HCT116 (cell line): Measurements from ENCODE around the gene GRK2. TPM values are rescaled to one million over a fixed set of nuclear protein-coding genes. Genes with fewer than 3 reads are reported as not detected.

Experiments
- ATAC-seq: fragments of 200-7000 bp; cut with Tn5 transposase; 2 replicates; pipeline ENCODE4 v1.9.1; 2020; ENCODE audit warnings: mild to moderate bottlenecking, moderate library complexity
- BruUV-seq: library from RNA; stranded (reverse); fragments of 400-500 nt; replicated peaks from 2 replicates; lab custom pipeline; 2021; lab: Mats Ljungman, UMichigan
- CTCF ChIA-PET: fragments of 300-600 bp; sonication (Branson Sonifier 250); formaldehyde crosslinking; loops from one replicate; lab custom pipeline; 2021; ENCODE audit warnings: antibody characterized with exemption; lab: Charles Lee
- POLR2A ChIA-PET: fragments of 300-600, 350-600 bp; sonication (Branson Sonifier 250); formaldehyde crosslinking; loops from one replicate; lab custom pipeline; 2021; ENCODE audit warnings: antibody characterized with exemption; lab: Charles Lee
- RAD21 ChIA-PET, 2 experiments: fragments of 300-600 bp; sonication (Branson Sonifier 250); formaldehyde crosslinking; loops; one replicate each; lab custom pipeline; 2023; ENCODE audit warnings: low total read pairs in 2 of 2; ENCODE audit not compliant: uncharacterized antibody in 2 of 2, unreplicated experiment in 2 of 2, low non-redundant PET in 1 of 2; lab: Charles Lee
- DNase-seq: peaks from one replicate; pipeline ENCODE4 v3.0.0-alpha.2; 2010; ENCODE audit warnings: low read depth, low spot score
- H2AFZ ChIP-seq: fragments of 200-600 bp; shearing (Covaris generic), sonication (generic); 2 replicates; pipeline ENCODE4 v1.6.1; 2017; ENCODE audit warnings: low read depth, mixed run types, mixed read lengths, antibody characterized with exemption, low read length; ENCODE audit not compliant: poor library complexity, severe bottlenecking
- H3K27ac ChIP-seq: 2 replicates; pipeline ENCODE4 v1.5.1; 2012; ENCODE audit warnings: low read depth, low read length
- H3K27me3 ChIP-seq: fragments of 200-600 bp; sonication (generic); 2 replicates; pipeline ENCODE4 v1.6.1; 2016; ENCODE audit warnings: mixed run types, low read length, mixed read lengths; ENCODE audit not compliant: insufficient read depth
- H3K36me3 ChIP-seq, 2 experiments: fragments of 200-500 bp in 1 of 2; fragments of 200-600 bp in 1 of 2; sonication (Bioruptor generic) in 1 of 2; sonication (generic) in 1 of 2; 2 replicates each; pipeline versions ENCODE4 v1.5.1 to v1.6.1; 2014 to 2016; ENCODE audit warnings: low read length in 2 of 2, inconsistent platforms in 1 of 2, mixed read lengths in 1 of 2, mixed run types in 1 of 2; ENCODE audit not compliant: insufficient read depth in 2 of 2, control insufficient read depth in 1 of 2
- H3K4me1 ChIP-seq, 2 experiments: fragments of 200-600 bp in 1 of 2; sonication (generic) in 1 of 2; 2 replicates each; pipeline versions ENCODE4 v1.5.1 to v1.6.1; 2012 to 2017; ENCODE audit warnings: low read length in 2 of 2, inconsistent platforms in 1 of 2, mild to moderate bottlenecking in 1 of 2, mixed read lengths in 1 of 2, mixed run types in 1 of 2, moderate library complexity in 1 of 2; ENCODE audit not compliant: insufficient read depth in 2 of 2, control insufficient read depth in 1 of 2
- H3K4me2 ChIP-seq: fragments of 200-600 bp; sonication (generic); 2 replicates; pipeline ENCODE4 v1.6.1; 2017; ENCODE audit warnings: mixed run types, low read length, mixed read lengths
- H3K4me3 ChIP-seq, 2 experiments: fragments of 200-600 bp in 1 of 2; sonication (generic) in 1 of 2; replicated peaks in 1 of 2; 2 replicates each; pipeline ENCODE4 v1.5.1; 2011 to 2016; ENCODE audit warnings: low read length in 2 of 2, control low read depth in 1 of 2, low read depth in 1 of 2, mild to moderate bottlenecking in 1 of 2, mixed read lengths in 1 of 2, mixed run types in 1 of 2
- H3K79me2 ChIP-seq: fragments of 200-600 bp; sonication (generic); 2 replicates; pipeline ENCODE4 v1.6.1; 2017; ENCODE audit warnings: mild to moderate bottlenecking, mixed run types, low read length, moderate library complexity, mixed read lengths; ENCODE audit not compliant: insufficient read depth
- H3K9ac ChIP-seq: fragments of 200-600 bp; sonication (generic); 2 replicates; pipeline ENCODE4 v1.6.1; 2016; ENCODE audit warnings: low read length, mixed read lengths
- H3K9me2 ChIP-seq: fragments of 200-600 bp; sonication (generic), shearing (Covaris generic); 2 replicates; pipeline ENCODE4 v1.6.1; 2017; ENCODE audit warnings: mixed run types, mild to moderate bottlenecking, moderate library complexity; ENCODE audit not compliant: insufficient read depth
- H3K9me3 ChIP-seq, 2 experiments: fragments of 200-500 bp in 1 of 2; fragments of 200-600 bp in 1 of 2; sonication (Bioruptor generic) in 1 of 2; sonication (generic) in 1 of 2; 2 replicates each; pipeline ENCODE4 v1.6.1; 2014 to 2017; ENCODE audit warnings: low read length in 2 of 2, mixed read lengths in 2 of 2, inconsistent platforms in 1 of 2, low read depth in 1 of 2, mild to moderate bottlenecking in 1 of 2, mixed run types in 1 of 2, moderate library complexity in 1 of 2; ENCODE audit not compliant: control insufficient read depth in 1 of 2, insufficient read depth in 1 of 2
- H4K20me1 ChIP-seq: fragments of 200-600 bp; sonication (generic), shearing (Covaris generic); 2 replicates; pipeline ENCODE4 v1.6.1; 2017; ENCODE audit warnings: mixed run types, mild to moderate bottlenecking, moderate library complexity; ENCODE audit not compliant: insufficient read depth
- CEBPB ChIP-seq: IDR thresholded peaks from 2 replicates; pipeline ENCODE4 v1.6.1; 2012; ENCODE audit warnings: low read depth
- EGR1 ChIP-seq: IDR thresholded peaks from 2 replicates; pipeline ENCODE4 v1.6.1; 2012; ENCODE audit warnings: low read depth
- ELF1 ChIP-seq: IDR thresholded peaks from 2 replicates; pipeline ENCODE4 v1.6.1; 2012; ENCODE audit warnings: low read depth, borderline replicate concordance
- EZH2 ChIP-seq: fragments of 200-600 bp; sonication (generic); IDR thresholded peaks from 2 replicates; pipeline ENCODE4 v1.6.1; 2017; ENCODE audit warnings: antibody characterized with exemption, mixed run types
- RAD21 ChIP-seq: IDR thresholded peaks from 2 replicates; pipeline ENCODE4 v1.6.1; 2012; ENCODE audit warnings: low read depth, mild to moderate bottlenecking
- intact Hi-C: fragments of 100-400 bp; cut with micrococcal nuclease; formaldehyde crosslinking; loops from 2 replicates; pipeline ENCODE4 v1.10.0; 2022
- total RNA-seq: library from RNA; stranded (reverse); gene quantifications from one replicate; pipeline ENCODE4 v1.2.1, GENCODE V29; 2021; ENCODE audit not compliant: unreplicated experiment
- TF ChIP-seq, protein P1 (sequence below): IDR thresholded peaks from 2 replicates; pipeline ENCODE4 v1.6.1; 2012; ENCODE audit warnings: low read depth
- TF ChIP-seq, protein P2 (sequence below): IDR thresholded peaks from 2 replicates; pipeline ENCODE4 v1.6.1; 2011; ENCODE audit warnings: mild to moderate bottlenecking, low read length, moderate library complexity; ENCODE audit not compliant: insufficient replicate concordance; ENCODE audit errors: extremely low read depth
- TF ChIP-seq, protein P3 (sequence below): IDR thresholded peaks from 2 replicates; pipeline ENCODE4 v1.6.1; 2012
- TF ChIP-seq, protein P4 (sequence below), 3 experiments: fragments of 200-600 bp in 1 of 3; sonication (generic) in 1 of 3; IDR thresholded peaks in 2 of 3; conservative IDR thresholded peaks in 1 of 3; 2 replicates each; pipeline ENCODE4 v1.5.1; 2012 to 2017; ENCODE audit warnings: low read depth in 2 of 3, low read length in 2 of 3, antibody characterized with exemption in 1 of 3, borderline replicate concordance in 1 of 3, control low read depth in 1 of 3, mild to moderate bottlenecking in 1 of 3, mixed read lengths in 1 of 3, mixed run types in 1 of 3, moderate library complexity in 1 of 3; ENCODE audit not compliant: insufficient read depth in 1 of 3

GRK2 gene
- total RNA-seq, 1 experiment from 2014 or later, result 83.0 TPM

DNA sequence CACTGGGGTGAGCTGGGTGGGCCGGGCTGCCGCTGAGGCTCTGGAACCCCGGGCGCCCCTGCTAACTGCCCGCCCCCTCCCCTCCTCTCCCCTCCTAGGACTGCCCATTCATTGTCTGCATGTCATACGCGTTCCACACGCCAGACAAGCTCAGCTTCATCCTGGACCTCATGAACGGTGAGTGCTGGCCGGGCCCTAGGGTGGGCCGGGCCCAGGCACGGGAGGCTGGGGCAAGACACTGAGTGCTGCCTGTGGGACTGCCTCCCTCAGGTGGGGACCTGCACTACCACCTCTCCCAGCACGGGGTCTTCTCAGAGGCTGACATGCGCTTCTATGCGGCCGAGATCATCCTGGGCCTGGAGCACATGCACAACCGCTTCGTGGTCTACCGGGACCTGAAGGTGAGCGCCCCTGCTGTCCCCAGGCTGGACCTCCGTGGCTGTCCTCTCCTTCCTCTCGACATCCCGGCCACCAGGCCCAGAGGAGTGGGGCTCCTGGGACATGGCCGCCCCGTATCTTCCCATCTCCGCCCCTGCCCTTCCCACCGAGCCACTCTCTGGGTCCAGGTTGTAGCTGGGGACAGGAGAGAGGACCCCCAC lies 15.4 kb downstream of the GRK2 start:
- Histone ChIP-seq H3K27ac (no peak overlapping the region), H4K20me1 (no peaks in the 10 kb centered on the region), H3K9me3 (no peaks in the 10 kb centered on the region), H3K9me2 (no peaks in the 10 kb centered on the region), H3K4me3 (no peak overlapping the region), H3K4me1 (peaks cover 4 to 12% of the 10 kb centered on the region in 2 experiments), H3K4me2 (no peak overlapping the region), H3K9ac (no peak overlapping the region), H2AFZ (no peak overlapping the region), H3K36me3 (peaks cover 27 to 49% of the 10 kb centered on the region in 2 experiments), H3K79me2 (peaks cover 18% of the 10 kb centered on the region), H3K27me3 (no peaks in the 10 kb centered on the region)
- BruUV-seq, result no TSS peak
- ATAC-seq (no peak), DNase-seq (no peak)
- POLR2A ChIA-PET, result interaction anchor here (0.6 kb wide), 1 partner anchor 100 kb away, joined by 3 read pairs; no protein-coding TSS in a partner anchor
- RAD21 ChIA-PET, result interaction anchor here in 1 of 2 experiments (0.6 kb wide), 1 partner anchor 22 kb away, joined by 3 read pairs; the partner anchor contains the start of gene SSH3
- intact Hi-C loops, result no loop called here
- no peak for TF ChIP-seq ELF1
- TF ChIP-seq, protein P1, sequence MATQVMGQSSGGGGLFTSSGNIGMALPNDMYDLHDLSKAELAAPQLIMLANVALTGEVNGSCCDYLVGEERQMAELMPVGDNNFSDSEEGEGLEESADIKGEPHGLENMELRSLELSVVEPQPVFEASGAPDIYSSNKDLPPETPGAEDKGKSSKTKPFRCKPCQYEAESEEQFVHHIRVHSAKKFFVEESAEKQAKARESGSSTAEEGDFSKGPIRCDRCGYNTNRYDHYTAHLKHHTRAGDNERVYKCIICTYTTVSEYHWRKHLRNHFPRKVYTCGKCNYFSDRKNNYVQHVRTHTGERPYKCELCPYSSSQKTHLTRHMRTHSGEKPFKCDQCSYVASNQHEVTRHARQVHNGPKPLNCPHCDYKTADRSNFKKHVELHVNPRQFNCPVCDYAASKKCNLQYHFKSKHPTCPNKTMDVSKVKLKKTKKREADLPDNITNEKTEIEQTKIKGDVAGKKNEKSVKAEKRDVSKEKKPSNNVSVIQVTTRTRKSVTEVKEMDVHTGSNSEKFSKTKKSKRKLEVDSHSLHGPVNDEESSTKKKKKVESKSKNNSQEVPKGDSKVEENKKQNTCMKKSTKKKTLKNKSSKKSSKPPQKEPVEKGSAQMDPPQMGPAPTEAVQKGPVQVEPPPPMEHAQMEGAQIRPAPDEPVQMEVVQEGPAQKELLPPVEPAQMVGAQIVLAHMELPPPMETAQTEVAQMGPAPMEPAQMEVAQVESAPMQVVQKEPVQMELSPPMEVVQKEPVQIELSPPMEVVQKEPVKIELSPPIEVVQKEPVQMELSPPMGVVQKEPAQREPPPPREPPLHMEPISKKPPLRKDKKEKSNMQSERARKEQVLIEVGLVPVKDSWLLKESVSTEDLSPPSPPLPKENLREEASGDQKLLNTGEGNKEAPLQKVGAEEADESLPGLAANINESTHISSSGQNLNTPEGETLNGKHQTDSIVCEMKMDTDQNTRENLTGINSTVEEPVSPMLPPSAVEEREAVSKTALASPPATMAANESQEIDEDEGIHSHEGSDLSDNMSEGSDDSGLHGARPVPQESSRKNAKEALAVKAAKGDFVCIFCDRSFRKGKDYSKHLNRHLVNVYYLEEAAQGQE, result no peak
- TF ChIP-seq RAD21, result no peak
- no peak for TF ChIP-seq EGR1
- TF ChIP-seq, protein P2, sequence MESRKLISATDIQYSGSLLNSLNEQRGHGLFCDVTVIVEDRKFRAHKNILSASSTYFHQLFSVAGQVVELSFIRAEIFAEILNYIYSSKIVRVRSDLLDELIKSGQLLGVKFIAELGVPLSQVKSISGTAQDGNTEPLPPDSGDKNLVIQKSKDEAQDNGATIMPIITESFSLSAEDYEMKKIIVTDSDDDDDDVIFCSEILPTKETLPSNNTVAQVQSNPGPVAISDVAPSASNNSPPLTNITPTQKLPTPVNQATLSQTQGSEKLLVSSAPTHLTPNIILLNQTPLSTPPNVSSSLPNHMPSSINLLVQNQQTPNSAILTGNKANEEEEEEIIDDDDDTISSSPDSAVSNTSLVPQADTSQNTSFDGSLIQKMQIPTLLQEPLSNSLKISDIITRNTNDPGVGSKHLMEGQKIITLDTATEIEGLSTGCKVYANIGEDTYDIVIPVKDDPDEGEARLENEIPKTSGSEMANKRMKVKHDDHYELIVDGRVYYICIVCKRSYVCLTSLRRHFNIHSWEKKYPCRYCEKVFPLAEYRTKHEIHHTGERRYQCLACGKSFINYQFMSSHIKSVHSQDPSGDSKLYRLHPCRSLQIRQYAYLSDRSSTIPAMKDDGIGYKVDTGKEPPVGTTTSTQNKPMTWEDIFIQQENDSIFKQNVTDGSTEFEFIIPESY, result no peak
- no peak for TF ChIP-seq EZH2
- TF ChIP-seq, protein P3, sequence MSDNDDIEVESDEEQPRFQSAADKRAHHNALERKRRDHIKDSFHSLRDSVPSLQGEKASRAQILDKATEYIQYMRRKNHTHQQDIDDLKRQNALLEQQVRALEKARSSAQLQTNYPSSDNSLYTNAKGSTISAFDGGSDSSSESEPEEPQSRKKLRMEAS, result no peak
- no peak for TF ChIP-seq CEBPB
- TF ChIP-seq, protein P4, sequence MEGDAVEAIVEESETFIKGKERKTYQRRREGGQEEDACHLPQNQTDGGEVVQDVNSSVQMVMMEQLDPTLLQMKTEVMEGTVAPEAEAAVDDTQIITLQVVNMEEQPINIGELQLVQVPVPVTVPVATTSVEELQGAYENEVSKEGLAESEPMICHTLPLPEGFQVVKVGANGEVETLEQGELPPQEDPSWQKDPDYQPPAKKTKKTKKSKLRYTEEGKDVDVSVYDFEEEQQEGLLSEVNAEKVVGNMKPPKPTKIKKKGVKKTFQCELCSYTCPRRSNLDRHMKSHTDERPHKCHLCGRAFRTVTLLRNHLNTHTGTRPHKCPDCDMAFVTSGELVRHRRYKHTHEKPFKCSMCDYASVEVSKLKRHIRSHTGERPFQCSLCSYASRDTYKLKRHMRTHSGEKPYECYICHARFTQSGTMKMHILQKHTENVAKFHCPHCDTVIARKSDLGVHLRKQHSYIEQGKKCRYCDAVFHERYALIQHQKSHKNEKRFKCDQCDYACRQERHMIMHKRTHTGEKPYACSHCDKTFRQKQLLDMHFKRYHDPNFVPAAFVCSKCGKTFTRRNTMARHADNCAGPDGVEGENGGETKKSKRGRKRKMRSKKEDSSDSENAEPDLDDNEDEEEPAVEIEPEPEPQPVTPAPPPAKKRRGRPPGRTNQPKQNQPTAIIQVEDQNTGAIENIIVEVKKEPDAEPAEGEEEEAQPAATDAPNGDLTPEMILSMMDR (IDR thresholded peaks at IDR 0.05 in 2 of 3, conservative IDR thresholded peaks at IDR 0.05 in 1 of 3; ENCODE audit: borderline replicate concordance in 1 of 3, insufficient read depth in 1 of 3, low read depth in 2 of 3, low read length in 2 of 3), result no peak
- CTCF ChIA-PET, result no interaction called here
